ENCODE data around the gene DIP2A.

DNA sequence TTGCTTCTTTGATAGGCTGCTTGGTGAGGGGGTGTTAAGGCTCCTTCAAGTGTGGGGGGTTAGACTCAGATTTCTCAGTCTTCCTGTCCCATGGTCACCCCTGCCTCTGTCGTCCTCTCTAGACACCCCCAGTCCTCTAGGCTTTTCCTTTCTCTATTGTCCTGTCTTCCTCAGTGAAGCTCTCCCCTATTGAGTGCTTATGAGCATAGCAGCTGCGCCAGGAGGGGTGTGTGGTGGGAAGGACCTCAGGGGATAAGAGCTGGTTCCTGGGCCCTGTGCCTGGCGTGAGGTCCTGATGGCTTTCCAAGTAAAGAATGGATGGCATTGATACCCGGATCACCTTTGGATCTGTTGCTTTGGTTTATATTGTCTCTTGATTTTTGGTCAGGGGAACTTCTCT lies 69.1 kb downstream of the DIP2A start:
- TF ChIP-seq, protein P1, sequence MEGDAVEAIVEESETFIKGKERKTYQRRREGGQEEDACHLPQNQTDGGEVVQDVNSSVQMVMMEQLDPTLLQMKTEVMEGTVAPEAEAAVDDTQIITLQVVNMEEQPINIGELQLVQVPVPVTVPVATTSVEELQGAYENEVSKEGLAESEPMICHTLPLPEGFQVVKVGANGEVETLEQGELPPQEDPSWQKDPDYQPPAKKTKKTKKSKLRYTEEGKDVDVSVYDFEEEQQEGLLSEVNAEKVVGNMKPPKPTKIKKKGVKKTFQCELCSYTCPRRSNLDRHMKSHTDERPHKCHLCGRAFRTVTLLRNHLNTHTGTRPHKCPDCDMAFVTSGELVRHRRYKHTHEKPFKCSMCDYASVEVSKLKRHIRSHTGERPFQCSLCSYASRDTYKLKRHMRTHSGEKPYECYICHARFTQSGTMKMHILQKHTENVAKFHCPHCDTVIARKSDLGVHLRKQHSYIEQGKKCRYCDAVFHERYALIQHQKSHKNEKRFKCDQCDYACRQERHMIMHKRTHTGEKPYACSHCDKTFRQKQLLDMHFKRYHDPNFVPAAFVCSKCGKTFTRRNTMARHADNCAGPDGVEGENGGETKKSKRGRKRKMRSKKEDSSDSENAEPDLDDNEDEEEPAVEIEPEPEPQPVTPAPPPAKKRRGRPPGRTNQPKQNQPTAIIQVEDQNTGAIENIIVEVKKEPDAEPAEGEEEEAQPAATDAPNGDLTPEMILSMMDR (IDR thresholded peaks at IDR 0.05; ENCODE audit: borderline replicate concordance, extremely low read depth, low read length, poor library complexity, severe bottlenecking) = no peak
- no peak for TF ChIP-seq EZH2 (IDR thresholded peaks at IDR 0.05; ENCODE audit: borderline replicate concordance, low read depth, low read length, severe bottlenecking)

Measured in DND-41 (cell line).